ENCODE measurements around the gene LDLRAD4.

Gene LDLRAD4

GRCh38 chr18:13206301-13206700 lies 12.3 kb upstream of the LDLRAD4 start:
- DNase-seq: no peak

- no peak for DNase-seq
These were observed 11.3 kb upstream of the LDLRAD4 start for GRCh38 chr18:13207294-13207693.

- no peak for DNase-seq
These were observed 7.0 kb upstream of the LDLRAD4 start for GRCh38 chr18:13211534-13211933.

GRCh38 chr18:13213036-13213795 lies 5.3 kb upstream of the LDLRAD4 start:
- DNase-seq: no peak

- DNase-seq: no peak
These were observed 4.0 kb upstream of the LDLRAD4 start for GRCh38 chr18:13214609-13215008.

- peak; percentile 44 for DNase-seq
These were observed 2.4 kb upstream of the LDLRAD4 start for GRCh38 chr18:13216092-13216582.

- no peak for DNase-seq
These were observed 1.7 kb upstream of the LDLRAD4 start for GRCh38 chr18:13216711-13217465.

GRCh38 chr18:13217466-13217961 lies 1.0 kb upstream of the LDLRAD4 start:
- no peak for DNase-seq

GRCh38 chr18:13217971-13218367 lies 591 bp upstream of the LDLRAD4 start:
- DNase-seq: no peak

GRCh38 chr18:13218997-13219396 lies 437 bp downstream of the LDLRAD4 start:
- no peak for DNase-seq

GRCh38 chr18:13219593-13220159 lies 1.1 kb downstream of the LDLRAD4 start:
- no peak for DNase-seq

- peak; percentile 47 for DNase-seq
These were observed 1.9 kb downstream of the LDLRAD4 start for GRCh38 chr18:13220361-13220991.

- DNase-seq: peak; percentile 52
These were observed 3.6 kb downstream of the LDLRAD4 start for GRCh38 chr18:13221869-13222855.

GRCh38 chr18:13222856-13223281 lies 4.3 kb downstream of the LDLRAD4 start:
- no peak for DNase-seq

GRCh38 chr18:13223311-13224143 lies 5.0 kb downstream of the LDLRAD4 start:
- DNase-seq: no peak

- DNase-seq: no peak
These were observed 6.7 kb downstream of the LDLRAD4 start for GRCh38 chr18:13225261-13225660.

- no peak for DNase-seq
These were observed 8.1 kb downstream of the LDLRAD4 start for GRCh38 chr18:13226533-13227144.

- no peak for DNase-seq
These were observed 9.3 kb downstream of the LDLRAD4 start for GRCh38 chr18:13227910-13228309.

GRCh38 chr18:13229001-13229671 lies 10.6 kb downstream of the LDLRAD4 start:
- no peak for DNase-seq

GRCh38 chr18:13231151-13231550 lies 12.6 kb downstream of the LDLRAD4 start:
- no peak for DNase-seq

Data from NCI-H1694 (cell line).